Activated CD4-positive, alpha-beta T cell treated with anti-CD3 and anti-CD28 coated beads, Interleukin-2, amount 50 U/mL, for 24 hours (primary cell): ENCODE data around the gene SERPINH1.

Source experiments
- DNase-seq, 2 donors: peaks; one replicate each; pipeline ENCODE4 v3.0.0-alpha.2; 2020; ENCODE audit warnings: low read depth in 1 of 2, low spot score in 1 of 2

SERPINH1 gene

DNA sequence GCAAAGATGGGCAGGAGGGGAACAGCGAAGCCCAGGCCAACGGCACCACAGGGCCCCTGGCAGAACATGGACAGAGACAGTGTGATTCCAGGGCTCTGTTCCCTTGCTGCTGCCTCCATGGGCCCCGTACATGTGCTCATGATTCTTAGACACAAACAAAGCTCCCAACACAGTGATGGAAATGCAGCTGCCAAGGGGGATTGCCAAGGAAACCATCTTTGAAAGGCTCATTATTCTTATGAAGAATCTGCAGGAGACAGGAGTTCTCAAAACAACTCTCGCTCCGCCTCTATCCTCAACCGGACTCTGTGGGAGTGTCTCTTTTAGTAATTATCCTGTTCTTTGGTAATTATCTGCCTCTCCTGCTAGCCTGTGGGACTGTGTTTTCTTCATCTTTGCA lies 32.2 kb downstream of the SERPINH1 start:
- DNase-seq, result no peak

- no peak for DNase-seq
Measured at GRCh38 chr11:75595429-75595828, 33.4 kb downstream of the SERPINH1 start.

- DNase-seq, result no peak
Measured at GRCh38 chr11:75596914-75597313, 34.9 kb downstream of the SERPINH1 start.

- DNase-seq, result no peak
Measured at GRCh38 chr11:75597636-75598035, 35.6 kb downstream of the SERPINH1 start.

DNA sequence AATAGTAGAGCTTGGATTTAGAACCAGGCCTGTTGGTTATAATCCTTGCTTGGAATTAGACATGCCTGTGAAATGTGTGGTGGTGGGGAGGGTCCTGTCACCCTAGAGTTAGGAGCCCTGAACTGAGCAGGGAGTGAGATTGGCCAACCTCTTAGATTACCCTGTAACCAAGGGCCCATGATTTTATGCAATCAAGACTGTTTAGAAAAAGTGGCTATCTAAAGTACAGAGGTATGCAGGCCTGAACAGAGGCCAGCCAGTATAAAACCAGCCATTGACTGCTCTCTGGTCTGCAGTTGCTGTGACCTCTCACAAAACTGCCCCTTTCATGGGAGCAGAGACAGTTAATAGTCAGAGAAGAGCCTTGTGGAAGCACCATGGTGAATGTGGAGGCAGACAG lies 36.2 kb downstream of the SERPINH1 start:
- no peak for DNase-seq

DNA sequence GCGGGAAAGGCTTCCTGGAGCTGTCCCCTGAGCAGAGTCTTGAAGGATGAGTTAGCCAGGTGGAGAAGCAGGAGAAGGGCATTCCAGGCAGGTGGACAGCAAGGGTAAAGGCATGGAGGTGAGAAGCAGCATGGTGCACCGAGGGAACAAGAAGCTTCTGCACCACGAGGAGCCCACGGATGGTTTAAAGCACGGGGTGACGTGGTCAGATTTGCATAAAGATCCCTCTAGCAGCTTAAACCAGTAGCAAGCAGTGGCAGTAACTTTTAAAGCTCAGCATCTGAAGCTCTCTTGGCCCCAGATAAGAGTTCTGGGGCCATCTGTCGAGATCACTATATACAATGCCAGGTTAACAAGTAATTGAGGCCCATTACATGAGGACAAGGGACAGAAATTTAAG lies 36.8 kb downstream of the SERPINH1 start:
- no peak for DNase-seq

GRCh38 chr11:75600356-75600755 lies 38.3 kb downstream of the SERPINH1 start:
- DNase-seq, result no peak

- no peak for DNase-seq
Measured at GRCh38 chr11:75601494-75601893, 39.4 kb downstream of the SERPINH1 start.

GRCh38 chr11:75602951-75603350 lies 40.9 kb downstream of the SERPINH1 start:
- DNase-seq, result no peak

DNA sequence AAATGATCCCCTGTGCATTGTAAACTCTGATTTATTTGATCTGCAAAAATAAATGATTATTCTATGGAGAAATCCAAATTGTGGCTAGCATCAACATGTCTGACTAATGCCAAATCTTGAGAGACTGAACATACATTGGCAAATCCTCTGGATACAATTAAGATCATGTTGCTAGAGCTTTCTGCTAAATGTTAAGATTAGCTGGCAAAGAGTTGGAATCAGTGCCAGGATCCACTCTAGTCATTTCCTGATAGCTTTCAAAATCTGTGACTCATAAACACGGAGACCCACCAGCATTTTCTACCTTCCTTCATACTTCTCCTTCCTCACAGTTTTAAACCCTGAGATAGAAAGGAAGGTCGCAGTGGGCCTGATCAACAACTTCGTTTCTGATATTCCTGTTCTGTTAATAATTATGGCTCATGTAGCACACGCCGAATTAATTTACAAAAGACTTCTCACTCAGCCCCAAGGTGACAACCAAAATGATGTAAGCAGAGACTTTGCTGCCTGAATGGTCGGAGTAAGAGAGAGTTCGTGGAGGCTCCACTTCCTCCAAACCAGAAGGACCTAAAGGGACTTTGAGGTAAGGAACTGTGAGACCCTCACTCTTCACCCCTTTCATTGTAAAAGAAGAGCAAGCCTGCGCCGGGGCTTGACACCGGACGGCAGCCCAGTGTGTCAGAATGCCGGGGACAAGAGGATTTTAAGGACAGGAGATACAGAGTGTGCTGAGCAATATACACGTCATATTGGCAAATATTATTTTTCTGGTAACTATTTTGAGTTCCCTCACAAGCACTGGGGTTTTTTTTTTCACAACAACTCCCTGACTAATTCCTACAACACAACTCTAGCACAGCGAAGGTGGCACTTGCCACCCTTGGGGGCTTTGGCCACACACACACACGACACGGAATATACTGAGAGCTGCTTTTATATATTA lies 42.0 kb downstream of the SERPINH1 start:
- DNase-seq, result no peak

- DNase-seq, result no peak
Measured at GRCh38 chr11:75606099-75606498, 44.0 kb downstream of the SERPINH1 start.

DNA sequence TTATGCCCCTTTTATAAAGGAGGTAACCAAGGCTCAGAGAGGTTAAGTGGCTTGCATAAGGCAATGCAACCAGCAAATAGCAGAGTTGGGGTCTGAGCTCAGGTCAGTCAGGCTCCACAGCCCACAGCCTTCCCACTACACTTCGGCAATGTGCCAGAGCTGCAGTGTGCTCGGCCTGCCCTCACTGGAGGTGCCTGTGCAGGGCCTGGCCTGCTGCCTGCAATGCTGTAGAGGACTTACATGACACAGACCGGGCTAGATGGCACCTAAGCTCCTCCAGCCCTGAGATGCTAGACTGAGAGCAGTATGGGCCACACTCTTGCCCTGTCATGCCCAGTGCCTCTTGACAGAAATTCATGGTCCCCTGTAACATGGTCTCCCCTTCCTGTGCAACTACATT lies 49.8 kb downstream of the SERPINH1 start:
- DNase-seq, result no peak

DNA sequence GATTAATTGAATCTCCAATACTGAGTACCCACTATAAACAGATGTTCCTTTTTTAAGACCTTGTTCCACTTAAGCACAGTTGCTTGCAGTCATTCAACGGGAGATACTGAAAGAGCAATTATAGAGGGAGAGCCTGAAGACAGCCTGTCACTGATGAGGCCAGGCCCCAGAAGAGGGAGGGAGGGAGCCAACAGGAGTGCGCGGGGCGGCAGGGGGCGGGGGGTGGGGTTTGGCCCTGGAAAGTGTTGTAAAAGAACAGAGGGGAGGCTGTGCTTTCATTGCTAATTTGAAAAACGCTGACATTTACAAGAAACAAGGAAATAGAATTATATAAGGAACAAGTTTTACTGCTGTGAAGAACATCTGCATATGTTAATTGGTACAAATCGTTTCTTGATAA lies 53.7 kb downstream of the SERPINH1 start:
- no peak for DNase-seq

GRCh38 chr11:75616281-75616680 lies 54.2 kb downstream of the SERPINH1 start:
- DNase-seq, result no peak
